WTC11 (cell line): ENCODE data around the gene SFMBT1. TPM values are rescaled to one million over a fixed set of nuclear protein-coding genes. Genes with fewer than 3 reads are reported as not detected.

Experiments used
- ATAC-seq: fragments of 200-7000 bp; cut with Tn5 transposase; 2 replicates; pipeline ENCODE4 v1.10.0; 2021; ENCODE audit warnings: mild to moderate bottlenecking, moderate library complexity
- CTCF ChIA-PET: fragments of 300-600 bp; sonication (Branson Sonifier 250); formaldehyde crosslinking; loops from one replicate; lab custom pipeline; 2021; ENCODE audit warnings: antibody characterized with exemption; lab: Charles Lee
- POLR2A ChIA-PET: fragments of 350-600 bp; sonication (Branson Sonifier 250); formaldehyde crosslinking; loops from one replicate; lab custom pipeline; 2021; ENCODE audit warnings: antibody characterized with exemption; lab: Charles Lee
- DNase-seq: peaks from one replicate; pipeline ENCODE4 v3.0.0; 2021; ENCODE audit warnings: low spot score
- H3K27ac Mint-ChIP-seq: 2 replicates; pipeline ENCODE4 v1.8.0; 2021; ENCODE audit warnings: mixed read lengths
- H3K27me3 Mint-ChIP-seq: 2 replicates; pipeline ENCODE4 v1.8.0; 2021; ENCODE audit warnings: low read depth, mild to moderate bottlenecking, moderate library complexity, mixed read lengths
- H3K36me3 Mint-ChIP-seq: 2 replicates; pipeline ENCODE4 v1.8.0; 2021; ENCODE audit warnings: mixed read lengths
- H3K4me1 Mint-ChIP-seq: 2 replicates; pipeline ENCODE4 v1.8.0; 2022; ENCODE audit warnings: mixed read lengths
- H3K4me3 Mint-ChIP-seq: 2 replicates; pipeline ENCODE4 v1.8.0; 2021; ENCODE audit warnings: mild to moderate bottlenecking, moderate library complexity, mixed read lengths
- H3K9me3 Mint-ChIP-seq: 2 replicates; pipeline ENCODE4 v1.8.0; 2021; ENCODE audit warnings: mixed read lengths
- ARID4B ChIP-seq: sonication (generic); formaldehyde crosslinking; IDR thresholded peaks from 2 replicates; pipeline ENCODE4 v1.8.0; 2023; ENCODE audit warnings: missing genetic modification reagents, mild to moderate bottlenecking, borderline replicate concordance
- ATF2 ChIP-seq: sonication (generic); formaldehyde crosslinking; IDR thresholded peaks from 2 replicates; pipeline ENCODE4 v1.8.1; 2022; ENCODE audit warnings: low read depth, missing genetic modification reagents, borderline replicate concordance
- ATF3 ChIP-seq: sonication (generic); formaldehyde crosslinking; conservative IDR thresholded peaks from 2 replicates; pipeline ENCODE4 v1.8.1; 2022; ENCODE audit warnings: mild to moderate bottlenecking, missing genetic modification reagents
- CREM ChIP-seq: sonication (generic); formaldehyde crosslinking; IDR thresholded peaks from 2 replicates; pipeline ENCODE4 v1.8.1; 2022; ENCODE audit warnings: mild to moderate bottlenecking, missing genetic modification reagents, moderate library complexity
- E2F5 ChIP-seq: sonication (generic); formaldehyde crosslinking; IDR thresholded peaks from 2 replicates; pipeline ENCODE4 v1.8.1; 2022; ENCODE audit warnings: mild to moderate bottlenecking, moderate library complexity, missing genetic modification reagents
- ESRRA ChIP-seq: sonication (generic); formaldehyde crosslinking; IDR thresholded peaks from 2 replicates; pipeline ENCODE4 v1.8.1; 2022; ENCODE audit warnings: mild to moderate bottlenecking, missing genetic modification reagents, borderline replicate concordance
- FOXP1 ChIP-seq: sonication (generic); formaldehyde crosslinking; IDR thresholded peaks from 2 replicates; pipeline ENCODE4 v1.8.0; 2022; ENCODE audit warnings: missing genetic modification reagents, mild to moderate bottlenecking, moderate library complexity, borderline replicate concordance
- HMGXB4 ChIP-seq: sonication (generic); formaldehyde crosslinking; IDR thresholded peaks from 2 replicates; pipeline ENCODE4 v1.8.1; 2023; ENCODE audit warnings: mild to moderate bottlenecking, moderate library complexity, missing genetic modification reagents
- IRF1 ChIP-seq: sonication (generic); formaldehyde crosslinking; IDR thresholded peaks from 2 replicates; pipeline ENCODE4 v1.8.0; 2023; ENCODE audit warnings: missing genetic modification reagents
- JAZF1 ChIP-seq: fragments of 250-450 bp; sonication (Bioruptor Pico); IDR thresholded peaks from 2 replicates; pipeline ENCODE4 v1.9.0; 2021; ENCODE audit warnings: moderate library complexity, mild to moderate bottlenecking, inconsistent platforms
- JUN ChIP-seq: sonication (generic); formaldehyde crosslinking; IDR thresholded peaks from 2 replicates; pipeline ENCODE4 v1.8.0; 2023; ENCODE audit warnings: mild to moderate bottlenecking, missing genetic modification reagents
- MXD4 ChIP-seq: fragments of 250-450 bp; sonication (Bioruptor Pico); IDR thresholded peaks from 2 replicates; pipeline ENCODE4 v1.8.0; 2021; ENCODE audit warnings: mild to moderate bottlenecking, moderate library complexity, borderline replicate concordance
- NFE2L1 ChIP-seq: sonication (generic); formaldehyde crosslinking; IDR thresholded peaks from 2 replicates; pipeline ENCODE4 v1.8.1; 2023; ENCODE audit warnings: missing genetic modification reagents
- OVOL2 ChIP-seq: fragments of 250-450 bp; sonication (Bioruptor Pico); IDR thresholded peaks from 2 replicates; pipeline ENCODE4 v1.9.0; 2021; ENCODE audit warnings: mild to moderate bottlenecking, borderline replicate concordance
- SOX15 ChIP-seq: fragments of 250-450 bp; sonication (Bioruptor Pico); IDR thresholded peaks from 2 replicates; pipeline ENCODE4 v1.9.0; 2021; ENCODE audit warnings: mild to moderate bottlenecking
- STAT6 ChIP-seq: sonication (generic); formaldehyde crosslinking; conservative IDR thresholded peaks from 2 replicates; pipeline ENCODE4 v1.8.1; 2023; ENCODE audit warnings: mild to moderate bottlenecking, low read depth, missing genetic modification reagents, moderate library complexity
- ZMAT4 ChIP-seq: fragments of 250-450 bp; sonication (Bioruptor Pico); IDR thresholded peaks from 2 replicates; pipeline ENCODE4 v1.9.0; 2021; ENCODE audit warnings: mild to moderate bottlenecking
- ZNF121 ChIP-seq: sonication (generic); formaldehyde crosslinking; IDR thresholded peaks from 2 replicates; pipeline ENCODE4 v1.8.0; 2023; ENCODE audit warnings: missing genetic modification reagents
- ZNF219 ChIP-seq: sonication (generic); formaldehyde crosslinking; IDR thresholded peaks from 2 replicates; pipeline ENCODE4 v1.8.0; 2023; ENCODE audit warnings: missing genetic modification reagents, mild to moderate bottlenecking, borderline replicate concordance
- ZNF317 ChIP-seq: sonication (generic); formaldehyde crosslinking; IDR thresholded peaks from 2 replicates; pipeline ENCODE4 v1.8.1; 2023; ENCODE audit warnings: low read depth, mild to moderate bottlenecking, moderate library complexity, missing genetic modification reagents, borderline replicate concordance
- total RNA-seq: library from RNA; stranded (reverse); gene quantifications from 3 replicates; pipeline ENCODE4 v1.2.3, GENCODE V29; 2021

Gene SFMBT1
- total RNA-seq, 1 experiment from 2014 or later: 20.9 TPM

GRCh38 chr3:53077476-53078220, 31.8 kb upstream of the SFMBT1 start (continued):
- TF ChIP-seq OVOL2 (CRISPR knock-in tag) (no peak), ZNF317 (no peak), ZMAT4 (CRISPR knock-in tag) (no peak)
- TF ChIP-seq, all 79 proteins: peak for 0

GRCh38 chr3:53075743-53076140, 29.9 kb upstream of the SFMBT1 start:
- CTCF ChIA-PET: interaction anchor here (0.5 to 1.2 kb wide), 2 partner anchors 35 to 168 kb away, joined by 3 to 4 read pairs; no protein-coding TSS in a partner anchor
- peak; percentile 3 for DNase-seq
- no peaks in the 10 kb centered on the region for H3K9me3 Mint-ChIP-seq
- TF ChIP-seq E2F5 (no peak), ZNF219 (CRISPR knock-in tag) (no peak), STAT6 (no peak), ATF3 (CRISPR knock-in tag) (no peak), MXD4 (CRISPR knock-in tag) (no peak), HMGXB4 (no peak), ATF2 (CRISPR knock-in tag) (no peak), NFE2L1 (no peak), ESRRA (CRISPR knock-in tag) (no peak), JUN (no peak), ARID4B (CRISPR knock-in tag) (no peak), FOXP1 (CRISPR knock-in tag) (no peak), ZNF121 (CRISPR knock-in tag) (no peak), IRF1 (CRISPR knock-in tag) (no peak), CREM (CRISPR knock-in tag) (no peak), SOX15 (no peak), JAZF1 (CRISPR knock-in tag) (no peak)

More at GRCh38 chr3:53075743-53076140, 29.9 kb upstream of the SFMBT1 start:
- no peak overlapping the region for H3K27ac Mint-ChIP-seq
- H3K36me3 Mint-ChIP-seq: no peaks in the 10 kb centered on the region
- peaks cover 13% of the 10 kb centered on the region for H3K4me1 Mint-ChIP-seq
- H3K27me3 Mint-ChIP-seq: peaks cover 2% of the 10 kb centered on the region; the same call in 1 of the 2 replicates
- ATAC-seq: no peak
- no peak overlapping the region for H3K4me3 Mint-ChIP-seq
- POLR2A ChIA-PET: no interaction called here
